Cardiac muscle cell (in vitro differentiated cells and primary cell): Measurements from ENCODE around the gene TMEM273. TPM values are rescaled to one million over a fixed set of nuclear protein-coding genes. Genes with fewer than 3 reads are reported as not detected.
"Not testable (repeated sequence)": the region's sequence is repeated elsewhere in the genome, so short reads cannot be mapped to it uniquely, and the experiment has no call there.

Experiments
- DNase-seq, 2 donors: peaks; one replicate each; pipeline versions ENCODE4 v3.0.0 to v3.0.0-alpha.2; 2010 to 2017; ENCODE audit warnings: low read depth in 1 of 2, low spot score in 1 of 2
- H3K27ac ChIP-seq: fragments of 200-600 bp; sonication (generic); 2 replicates; pipeline ENCODE4 v1.5.1; 2016
- H3K27me3 ChIP-seq: fragments of 200-600 bp; sonication (generic); 2 replicates; pipeline ENCODE4 v1.6.0; 2016; ENCODE audit warnings: control low read depth
- H3K36me3 ChIP-seq: fragments of 200-600 bp; sonication (generic); 2 replicates; pipeline ENCODE4 v1.5.1; 2016; ENCODE audit warnings: control low read depth
- H3K4me1 ChIP-seq: fragments of 200-600 bp; sonication (generic); 2 replicates; pipeline ENCODE4 v1.8.1; 2017; ENCODE audit warnings: low read depth, mild to moderate bottlenecking, mixed run types
- H3K4me3 ChIP-seq: fragments of 200-600 bp; sonication (generic); 2 replicates; pipeline ENCODE4 v1.5.1; 2016; ENCODE audit warnings: mild to moderate bottlenecking
- H3K9me3 ChIP-seq: fragments of 200-600 bp; sonication (generic); 2 replicates; pipeline ENCODE4 v1.5.1; 2017; ENCODE audit warnings: low read depth, mild to moderate bottlenecking, control low read depth
- polyA plus RNA-seq: library from polyadenylated mRNA; unstranded; fragments of >200 nt; fragmentation: Nextera tagmentation; extraction: Ambion mirVana; gene quantifications from 2 replicates; pipeline ENCODE4 v1.2.1, GENCODE V29; 2016
- total RNA-seq: library from RNA; depleted of rRNA; stranded (reverse); fragments of >200 nt; gene quantifications from 2 replicates; pipeline ENCODE4 v1.2.3, GENCODE V29; 2016
- TF ChIP-seq, protein P1 (sequence below): IDR thresholded peaks from 2 replicates; pipeline ENCODE4 v1.5.1; 2012; ENCODE audit warnings: low read depth, mild to moderate bottlenecking, low read length

TMEM273 gene
- total and polyA plus RNA-seq, 2 experiments from 2014 or later = not detected

- no peak overlapping the region for H3K27ac ChIP-seq
- H3K27me3 ChIP-seq = peaks cover 5% of the 10 kb centered on the region
- no peaks in the 10 kb centered on the region for H3K9me3 ChIP-seq
- no peak for DNase-seq
- TF ChIP-seq, protein P1, sequence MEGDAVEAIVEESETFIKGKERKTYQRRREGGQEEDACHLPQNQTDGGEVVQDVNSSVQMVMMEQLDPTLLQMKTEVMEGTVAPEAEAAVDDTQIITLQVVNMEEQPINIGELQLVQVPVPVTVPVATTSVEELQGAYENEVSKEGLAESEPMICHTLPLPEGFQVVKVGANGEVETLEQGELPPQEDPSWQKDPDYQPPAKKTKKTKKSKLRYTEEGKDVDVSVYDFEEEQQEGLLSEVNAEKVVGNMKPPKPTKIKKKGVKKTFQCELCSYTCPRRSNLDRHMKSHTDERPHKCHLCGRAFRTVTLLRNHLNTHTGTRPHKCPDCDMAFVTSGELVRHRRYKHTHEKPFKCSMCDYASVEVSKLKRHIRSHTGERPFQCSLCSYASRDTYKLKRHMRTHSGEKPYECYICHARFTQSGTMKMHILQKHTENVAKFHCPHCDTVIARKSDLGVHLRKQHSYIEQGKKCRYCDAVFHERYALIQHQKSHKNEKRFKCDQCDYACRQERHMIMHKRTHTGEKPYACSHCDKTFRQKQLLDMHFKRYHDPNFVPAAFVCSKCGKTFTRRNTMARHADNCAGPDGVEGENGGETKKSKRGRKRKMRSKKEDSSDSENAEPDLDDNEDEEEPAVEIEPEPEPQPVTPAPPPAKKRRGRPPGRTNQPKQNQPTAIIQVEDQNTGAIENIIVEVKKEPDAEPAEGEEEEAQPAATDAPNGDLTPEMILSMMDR = no peak
- no peak overlapping the region for H3K4me3 ChIP-seq
- no peaks in the 10 kb centered on the region for H3K36me3 ChIP-seq
- no peaks in the 10 kb centered on the region for H3K4me1 ChIP-seq
Measured at GRCh38 chr10:49205206-49205605, 17.0 kb upstream of the TMEM273 start.

GRCh38 chr10:49204119-49204518 lies 15.9 kb upstream of the TMEM273 start:
- TF ChIP-seq, protein P1 = no peak

DNA sequence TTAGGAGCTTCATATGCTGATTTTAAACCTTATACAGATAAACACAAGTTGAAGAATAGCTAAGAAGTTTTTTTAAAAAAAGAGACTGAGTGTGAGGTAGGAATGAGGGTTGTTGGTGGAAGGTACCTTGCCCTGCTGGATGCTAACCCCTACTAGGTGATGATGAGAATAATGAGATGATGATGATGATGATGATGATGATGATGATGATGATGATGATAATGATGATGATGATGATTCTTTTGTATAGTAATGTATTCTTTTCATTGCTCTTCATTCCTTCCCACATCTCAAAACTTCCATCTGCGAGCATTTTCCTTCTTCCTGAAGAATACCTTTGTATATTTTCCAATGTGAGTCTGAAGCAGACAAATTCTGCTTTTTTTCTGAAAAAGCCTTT lies 14.1 kb upstream of the TMEM273 start:
- no peak for DNase-seq
- TF ChIP-seq, protein P1 = no peak
- Histone ChIP-seq H3K27me3 (peaks cover 5% of the 10 kb centered on the region), H3K36me3 (no peaks in the 10 kb centered on the region), H3K27ac (no peak overlapping the region), H3K9me3 (no peaks in the 10 kb centered on the region), H3K4me3 (no peak overlapping the region), H3K4me1 (no peaks in the 10 kb centered on the region)

More at GRCh38 chr10:49204119-49204518, 15.9 kb upstream of the TMEM273 start:
- no peak for DNase-seq
- Histone ChIP-seq H3K4me1 (no peaks in the 10 kb centered on the region), H3K36me3 (no peaks in the 10 kb centered on the region), H3K9me3 (no peaks in the 10 kb centered on the region), H3K27ac (no peak overlapping the region), H3K4me3 (no peak overlapping the region), H3K27me3 (peaks cover 5% of the 10 kb centered on the region)

GRCh38 chr10:49200854-49201253 lies 12.7 kb upstream of the TMEM273 start:
- TF ChIP-seq, protein P1 = no peak
- Histone ChIP-seq H3K27ac (no peak overlapping the region), H3K4me3 (no peak overlapping the region), H3K4me1 (no peaks in the 10 kb centered on the region), H3K27me3 (peaks cover 5% of the 10 kb centered on the region), H3K36me3 (no peaks in the 10 kb centered on the region), H3K9me3 (no peaks in the 10 kb centered on the region)
- no peak for DNase-seq

DNA sequence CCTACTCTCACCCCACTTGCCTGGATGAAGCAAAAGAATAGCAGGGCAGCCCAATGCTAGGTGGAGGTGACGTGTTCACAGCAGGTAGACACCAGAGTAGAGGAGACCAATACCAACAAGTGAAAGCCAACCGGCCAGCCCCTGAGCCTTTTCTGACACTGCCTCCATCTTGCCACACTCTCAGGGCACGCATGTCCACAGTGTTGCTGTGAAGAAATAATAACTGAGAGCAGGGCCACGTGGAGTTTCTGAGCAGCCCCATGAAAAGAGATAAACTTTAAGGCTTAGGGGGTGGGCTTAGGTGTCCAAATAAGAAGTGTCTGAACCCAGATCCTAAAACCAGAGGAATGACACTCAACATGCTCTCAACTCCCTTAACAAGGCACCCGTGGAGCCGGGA lies 9.0 kb upstream of the TMEM273 start:
- H3K27me3 ChIP-seq = peaks cover 5% of the 10 kb centered on the region
- no peak for DNase-seq

GRCh38 chr10:49195864-49196263 lies 7.7 kb upstream of the TMEM273 start:
- H3K27ac ChIP-seq, H3K4me3 ChIP-seq, H3K9me3 ChIP-seq, H3K36me3 ChIP-seq, H3K27me3 ChIP-seq, DNase-seq, H3K4me1 ChIP-seq: not testable (repeated sequence)

More for the DNA sequence above, 9.0 kb upstream of the TMEM273 start:
- no peaks in the 10 kb centered on the region for H3K9me3 ChIP-seq
- no peaks in the 10 kb centered on the region for H3K36me3 ChIP-seq
- H3K4me1 ChIP-seq = no peaks in the 10 kb centered on the region
- no peak overlapping the region for H3K27ac ChIP-seq
- H3K4me3 ChIP-seq = no peak overlapping the region
- TF ChIP-seq, protein P1 = no peak
